Ramos (cell line): ENCODE data around the gene ANKS1B.
"Not testable (repeated sequence)": the region's sequence is repeated elsewhere in the genome, so short reads cannot be mapped to it uniquely, and the experiment has no call there.

ENCODE experiments used
- in situ Hi-C: fragments of 300-500 bp; cut with MboI; formaldehyde crosslinking; loops from one replicate; pipeline ENCODE4 v1.14.3; 2022; ENCODE audit warnings: low sequenced_read_pairs; ENCODE audit not compliant: unreplicated experiment

The ANKS1B gene

GRCh38 chr12:99984271-99985128 lies at the start of gene ANKS1B:
Gene ANKS1B (minus strand): TSS chr12:99984936. CDS start chr12:99984237, 699 bp downstream.
- in situ Hi-C loops, result no loop called here

GRCh38 chr12:100031836-100032235 lies 47.1 kb upstream of the ANKS1B start:
- in situ Hi-C loops, result no loop called here

GRCh38 chr12:100027671-100028070 lies 42.9 kb upstream of the ANKS1B start:
- in situ Hi-C loops, result no loop called here

GRCh38 chr12:100026241-100026640 lies 41.5 kb upstream of the ANKS1B start:
- in situ Hi-C loops, result no loop called here

- in situ Hi-C loops, result no loop called here
These were observed 40.3 kb upstream of the ANKS1B start for GRCh38 chr12:100024974-100025555.

- in situ Hi-C loops, result no loop called here
These were observed 35.6 kb upstream of the ANKS1B start for GRCh38 chr12:100020370-100020769.

- in situ Hi-C loops, result no loop called here
These were observed 32.3 kb upstream of the ANKS1B start for GRCh38 chr12:100017056-100017455.

- in situ Hi-C loops, result not testable (repeated sequence)
These were observed 31.6 kb upstream of the ANKS1B start for GRCh38 chr12:100016304-100016703.

GRCh38 chr12:100005846-100006245 lies 21.1 kb upstream of the ANKS1B start:
- in situ Hi-C loops, result not testable (repeated sequence)

- in situ Hi-C loops, result no loop called here
These were observed 13.1 kb upstream of the ANKS1B start for GRCh38 chr12:99997806-99998205.

GRCh38 chr12:99996095-99996494 lies 11.4 kb upstream of the ANKS1B start:
- in situ Hi-C loops, result no loop called here

GRCh38 chr12:99985631-99986030 lies 895 bp upstream of the ANKS1B start:
- in situ Hi-C loops, result no loop called here

- in situ Hi-C loops, result no loop called here
These were observed 414 bp upstream of the ANKS1B start for GRCh38 chr12:99985129-99985570.

- in situ Hi-C loops, result no loop called here
These were observed 1.1 kb downstream of the ANKS1B start for GRCh38 chr12:99983456-99984258.

- in situ Hi-C loops, result no loop called here
These were observed 3.0 kb downstream of the ANKS1B start for GRCh38 chr12:99981639-99982190.

- in situ Hi-C loops, result no loop called here
These were observed 5.3 kb downstream of the ANKS1B start for GRCh38 chr12:99979471-99979870.

GRCh38 chr12:99978152-99978551 lies 6.6 kb downstream of the ANKS1B start:
- in situ Hi-C loops, result no loop called here

- in situ Hi-C loops, result no loop called here
These were observed 7.2 kb downstream of the ANKS1B start for GRCh38 chr12:99977550-99977949.

- in situ Hi-C loops, result no loop called here
These were observed 8.0 kb downstream of the ANKS1B start for GRCh38 chr12:99976762-99977161.

- in situ Hi-C loops, result no loop called here
These were observed 9.4 kb downstream of the ANKS1B start for GRCh38 chr12:99975321-99975720.

- in situ Hi-C loops, result no loop called here
These were observed 10.6 kb downstream of the ANKS1B start for GRCh38 chr12:99974146-99974545.
